Epidermal melanocyte (primary cell): ENCODE data around the gene TRIM14.
"Not testable (repeated sequence)": the region's sequence is repeated elsewhere in the genome, so short reads cannot be mapped to it uniquely, and the experiment has no call there.

ENCODE experiments used
- DNase-seq: peaks from one replicate; pipeline ENCODE4 v3.0.0; 2011; ENCODE audit warnings: low spot score; ENCODE audit not compliant: insufficient read length

Gene TRIM14

DNA sequence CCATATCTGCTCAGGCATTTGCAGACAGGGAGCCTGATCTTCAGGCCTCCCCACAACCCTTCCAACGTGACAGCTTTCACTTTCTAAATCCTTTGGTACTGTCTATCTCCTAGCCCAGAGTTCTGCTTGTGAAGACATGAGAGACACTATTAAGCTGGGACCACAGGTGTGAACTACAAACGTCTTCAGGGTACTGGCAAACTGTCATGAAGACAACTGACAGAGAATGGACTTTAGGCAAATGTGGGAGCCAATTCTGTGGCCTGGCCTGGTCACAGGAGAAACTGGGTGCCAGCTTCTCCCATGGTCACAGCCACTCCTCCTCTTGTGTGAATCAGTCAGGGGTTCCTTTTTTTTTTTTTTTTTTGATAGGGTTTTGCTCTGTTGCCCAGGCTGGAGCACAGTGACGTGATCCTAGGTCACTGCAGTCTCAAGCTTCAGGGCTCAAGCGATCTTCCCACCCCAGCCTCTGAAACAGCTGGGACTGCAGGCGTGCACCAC, 10.4 kb downstream of the TRIM14 start:
- DNase-seq: no peak

DNA sequence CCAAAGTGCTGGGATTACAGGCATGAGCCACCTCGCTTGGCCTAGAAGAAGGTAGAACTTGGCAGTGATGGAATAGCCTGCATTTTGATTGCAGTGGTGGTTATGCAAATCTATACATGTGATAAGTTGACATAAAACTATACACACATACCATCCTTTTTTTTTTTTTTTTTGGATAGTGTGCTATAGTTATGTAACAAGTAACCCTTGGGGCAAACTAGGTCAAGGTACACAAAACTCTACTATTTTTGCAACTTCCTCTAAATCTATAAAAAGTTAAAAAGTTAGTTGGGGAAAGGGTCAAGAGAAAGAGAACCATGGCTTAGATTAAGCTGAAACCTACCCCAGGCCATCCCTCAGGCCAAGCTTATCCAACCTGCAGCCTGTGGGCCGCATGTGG, 11.1 kb downstream of the TRIM14 start:
- no peak for DNase-seq

DNA sequence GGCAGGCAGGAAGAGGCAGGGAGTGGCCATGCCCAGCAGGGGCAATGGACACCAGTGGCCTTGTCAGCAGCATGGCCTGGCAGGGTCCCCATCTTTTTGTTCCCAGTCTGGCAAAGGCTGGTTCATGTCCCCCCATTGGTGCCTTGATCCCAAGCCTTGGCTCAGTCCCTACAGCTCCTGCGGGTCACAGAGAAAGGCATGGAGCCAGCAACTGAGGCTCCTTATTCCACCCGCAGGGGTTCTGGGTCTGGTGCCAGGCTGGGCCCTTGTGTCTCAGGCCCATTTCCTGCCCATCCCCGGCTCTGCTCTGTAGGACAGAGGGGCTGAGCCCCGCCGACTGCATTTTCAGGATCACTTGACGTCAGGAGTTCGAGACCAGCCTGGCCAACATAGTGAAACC, 14.0 kb downstream of the TRIM14 start:
- DNase-seq: no peak

DNA sequence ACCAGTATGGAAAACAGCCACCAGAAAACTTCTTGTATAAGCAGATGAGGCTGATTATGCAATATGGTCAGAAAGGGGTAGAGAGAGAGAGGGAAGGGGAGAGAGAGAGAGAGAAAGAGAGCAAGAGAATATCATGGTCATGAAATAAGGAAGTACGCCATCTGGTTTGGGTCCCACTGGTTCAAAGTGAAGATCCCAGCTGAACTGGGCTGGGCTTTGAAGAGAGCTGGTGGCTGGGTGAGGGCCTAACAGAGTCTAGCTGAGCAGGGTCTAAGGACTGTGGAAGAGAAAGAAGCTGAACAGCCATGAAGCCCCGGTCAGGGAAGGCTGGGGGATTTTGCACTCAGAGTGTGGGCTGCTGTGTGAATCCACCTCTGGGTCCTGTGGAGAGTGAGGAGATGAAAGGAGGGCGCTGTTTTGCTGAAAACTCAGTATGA, 14.6 kb downstream of the TRIM14 start:
- DNase-seq: no peak

DNA sequence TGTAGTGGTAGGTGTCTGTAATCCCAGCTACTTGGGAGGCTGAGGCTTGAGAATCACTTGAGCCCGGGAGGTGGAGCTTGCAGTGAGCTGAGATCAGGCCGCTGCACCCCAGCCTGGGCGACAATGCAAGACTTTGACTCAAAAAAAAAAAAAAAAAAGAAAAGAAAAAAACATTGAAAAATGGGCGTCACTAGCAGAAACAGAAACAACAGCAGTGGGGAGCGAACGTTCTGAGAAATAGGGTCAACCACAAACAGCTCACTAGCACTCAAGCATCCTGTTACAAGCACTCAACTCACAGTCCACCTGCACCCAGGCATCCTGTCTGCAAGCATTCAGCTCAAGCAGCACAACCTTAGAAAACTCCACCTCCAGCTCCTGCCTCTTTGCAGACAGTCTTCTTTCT, 17.2 kb downstream of the TRIM14 start:
- no peak for DNase-seq

DNA sequence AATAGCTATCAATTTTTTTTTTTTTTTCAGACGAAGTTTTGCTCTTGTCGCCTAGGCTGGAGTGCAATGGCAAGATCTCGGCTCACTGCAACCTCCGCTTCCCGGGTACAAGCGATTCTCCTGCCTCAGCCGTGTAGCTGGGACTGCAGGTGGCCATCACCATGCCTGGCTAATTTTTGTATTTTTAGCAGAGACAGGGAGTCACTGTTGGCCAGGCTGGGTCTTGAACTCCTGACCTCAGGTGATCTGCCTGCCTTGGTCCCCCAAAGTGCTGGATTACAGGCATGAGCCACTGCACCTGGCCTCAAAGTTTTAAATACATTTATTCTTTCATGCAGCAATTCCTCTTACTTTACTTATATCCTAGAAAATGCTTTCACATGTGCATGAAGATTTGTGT, 17.6 kb downstream of the TRIM14 start:
- DNase-seq: no peak

DNA sequence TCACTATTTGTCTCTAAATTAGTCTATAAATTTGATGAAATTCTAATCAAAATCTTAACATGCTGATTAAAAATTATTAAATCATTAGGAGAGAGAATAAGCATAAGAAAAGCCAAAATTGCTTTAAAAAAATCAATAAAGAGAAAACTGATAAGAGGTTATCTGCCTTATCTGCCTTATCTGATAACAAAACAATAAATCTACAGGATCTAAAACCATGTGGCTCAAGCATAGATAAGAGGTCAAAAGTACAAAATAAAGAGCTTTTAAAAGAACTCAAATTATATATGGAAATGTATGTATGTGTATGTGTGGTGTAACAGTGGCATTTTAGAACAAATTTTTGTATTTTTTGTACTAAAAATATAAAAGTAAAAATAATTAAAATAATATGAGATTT, 18.6 kb downstream of the TRIM14 start:
- DNase-seq: no peak

DNA sequence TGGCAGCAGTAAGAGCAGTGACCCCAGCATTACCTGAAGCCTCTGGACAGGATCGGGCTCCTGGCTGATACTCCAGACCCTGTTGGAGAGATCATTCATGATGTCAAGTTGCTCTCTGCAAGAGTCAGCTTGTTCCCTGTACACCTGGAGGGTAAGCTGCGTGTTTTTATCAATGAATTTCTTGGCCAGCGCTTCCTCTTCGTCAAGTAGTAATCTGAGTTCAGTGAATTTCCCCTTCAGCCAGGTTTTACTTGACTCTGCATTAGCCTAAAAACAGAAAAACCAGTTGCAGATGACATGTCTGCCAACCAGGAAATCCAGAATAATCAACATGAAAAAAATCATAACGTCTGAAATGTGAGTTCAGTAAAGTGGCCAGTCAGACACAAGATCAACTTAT, 19.1 kb downstream of the TRIM14 start:
- no peak for DNase-seq

DNA sequence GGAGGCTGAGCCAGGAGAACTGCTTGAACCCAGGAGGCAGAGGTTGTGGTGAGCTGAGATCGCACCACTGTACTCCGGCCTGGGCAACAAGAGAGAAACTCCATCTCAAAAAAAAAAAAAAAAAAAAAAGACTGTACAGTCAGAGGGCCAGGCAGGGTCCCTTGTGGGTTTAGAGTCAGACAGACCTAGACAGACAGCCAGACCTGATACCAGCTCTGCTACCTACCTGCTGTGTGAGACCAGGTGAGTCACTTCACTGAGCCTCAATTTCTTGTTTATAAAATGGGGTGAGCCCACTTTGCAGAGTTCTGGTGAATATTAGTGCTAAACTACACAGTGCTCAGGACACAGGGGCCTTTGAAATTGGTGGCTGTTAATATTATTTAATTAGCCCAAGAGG, 19.7 kb downstream of the TRIM14 start:
- DNase-seq: no peak

DNA sequence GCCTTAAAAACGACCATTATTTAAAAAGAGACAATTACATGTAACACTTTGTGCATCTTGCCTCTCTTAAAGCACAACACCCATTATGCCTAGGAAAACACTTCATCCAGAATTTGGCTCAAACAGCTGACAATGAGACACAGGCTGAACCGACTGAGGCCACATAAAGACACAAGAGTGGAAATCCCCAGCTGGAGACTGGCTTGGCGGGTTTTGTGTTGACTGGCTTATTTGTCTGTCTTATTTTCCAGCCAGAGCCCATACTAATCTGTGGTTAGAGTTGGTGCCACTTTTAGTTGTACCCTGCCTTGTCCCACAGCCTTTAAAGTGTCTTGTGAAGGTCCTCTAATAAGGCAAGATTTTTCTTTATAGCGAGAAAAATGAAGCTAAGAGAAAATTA, 21.2 kb downstream of the TRIM14 start:
- no peak for DNase-seq

DNA sequence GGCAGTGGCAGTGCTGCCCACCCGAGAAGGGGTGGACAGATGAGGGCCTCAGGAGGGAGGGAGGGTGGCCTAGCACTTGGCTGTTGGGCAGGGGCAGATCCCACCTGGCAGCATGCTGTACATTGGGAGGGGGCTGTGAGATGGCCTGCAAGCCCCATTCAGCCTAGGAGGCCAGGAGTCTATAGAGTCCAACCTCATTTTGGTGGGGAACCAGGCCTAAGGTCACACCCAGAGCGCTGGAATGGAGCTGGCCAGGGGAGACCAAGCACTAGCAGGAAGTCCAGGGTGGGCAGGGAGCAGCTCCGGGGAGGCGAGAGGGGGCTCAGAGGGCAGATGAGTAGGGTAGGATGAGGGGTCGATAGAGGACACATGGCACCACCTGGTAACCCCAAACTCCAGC, 22.9 kb downstream of the TRIM14 start:
- no peak for DNase-seq

DNA sequence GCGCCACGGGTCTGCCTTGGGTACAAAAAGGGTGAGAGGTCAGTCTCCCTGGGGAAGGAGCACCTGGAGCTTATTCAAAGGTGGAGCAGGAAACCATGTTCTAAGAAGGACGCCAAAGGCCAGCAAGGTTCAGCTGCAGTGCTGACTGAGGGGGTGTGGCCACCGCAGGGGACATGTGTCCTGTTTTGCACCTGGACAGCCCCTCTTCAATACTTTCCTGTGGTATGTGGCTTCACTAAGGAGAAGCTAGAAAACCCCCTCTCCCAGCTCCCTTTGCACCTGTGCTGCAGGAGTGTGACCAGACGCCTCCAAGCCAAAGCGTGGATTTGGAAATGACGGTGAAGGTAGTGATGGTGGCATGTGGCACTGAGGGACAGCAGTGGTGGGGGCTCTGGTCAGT, 23.6 kb downstream of the TRIM14 start:
- no peak for DNase-seq

DNA sequence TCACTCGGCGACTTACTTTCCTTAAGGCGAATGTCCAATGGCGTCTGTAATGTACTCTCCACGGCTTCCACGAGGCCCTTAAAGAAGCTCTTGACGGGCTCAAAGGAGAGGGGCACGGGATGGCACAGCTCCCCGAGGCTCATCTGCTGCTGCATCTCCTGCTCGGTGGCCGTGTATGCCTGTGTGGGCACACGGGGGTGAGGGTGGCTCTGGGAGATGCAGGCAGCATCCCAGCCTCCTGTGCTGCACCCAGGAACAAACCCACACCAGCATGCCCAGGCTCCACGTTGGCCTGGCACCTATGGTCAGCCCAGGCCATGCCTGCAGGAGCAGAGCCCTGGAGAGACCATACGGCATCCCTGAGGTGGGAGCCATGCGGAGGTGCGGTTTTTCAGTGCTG, 24.2 kb downstream of the TRIM14 start:
- no peak for DNase-seq

DNA sequence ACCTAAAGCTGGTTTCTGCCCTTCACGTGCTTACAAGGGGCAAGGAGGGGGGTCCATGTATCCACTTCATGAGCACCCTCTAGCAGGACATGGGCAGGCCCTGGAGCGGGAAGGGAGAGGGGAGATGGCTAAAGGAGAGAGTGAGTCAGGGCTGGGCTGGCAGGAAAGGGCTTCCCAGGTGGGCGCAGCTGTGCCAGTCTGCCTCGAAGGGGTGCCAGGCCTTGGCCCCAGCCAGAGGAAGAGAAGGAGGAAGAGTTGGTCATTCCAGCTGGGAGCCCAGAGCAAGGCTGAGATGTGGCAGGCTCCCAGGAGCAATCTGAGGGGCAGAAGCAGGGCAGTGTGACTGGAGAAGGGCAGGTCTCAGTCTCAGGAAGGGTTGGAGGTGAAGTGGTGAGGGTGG, 24.7 kb downstream of the TRIM14 start:
- DNase-seq: no peak

DNA sequence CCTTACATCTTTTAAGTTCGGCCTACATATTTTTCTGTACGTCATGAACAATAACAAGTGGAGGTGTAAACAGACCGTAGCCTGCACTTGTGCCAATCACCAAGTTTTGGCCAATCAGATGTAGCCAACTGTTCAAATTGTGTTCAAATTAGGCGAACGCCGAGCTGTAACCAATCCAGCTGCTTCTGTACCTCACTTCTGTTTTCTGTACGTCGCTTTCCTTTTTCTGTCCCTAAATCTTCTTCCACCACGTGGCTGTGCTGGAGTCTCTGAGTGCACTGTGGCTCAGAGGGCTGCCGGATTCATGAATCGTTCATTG, 26.4 kb downstream of the TRIM14 start:
- DNase-seq: no peak

DNA sequence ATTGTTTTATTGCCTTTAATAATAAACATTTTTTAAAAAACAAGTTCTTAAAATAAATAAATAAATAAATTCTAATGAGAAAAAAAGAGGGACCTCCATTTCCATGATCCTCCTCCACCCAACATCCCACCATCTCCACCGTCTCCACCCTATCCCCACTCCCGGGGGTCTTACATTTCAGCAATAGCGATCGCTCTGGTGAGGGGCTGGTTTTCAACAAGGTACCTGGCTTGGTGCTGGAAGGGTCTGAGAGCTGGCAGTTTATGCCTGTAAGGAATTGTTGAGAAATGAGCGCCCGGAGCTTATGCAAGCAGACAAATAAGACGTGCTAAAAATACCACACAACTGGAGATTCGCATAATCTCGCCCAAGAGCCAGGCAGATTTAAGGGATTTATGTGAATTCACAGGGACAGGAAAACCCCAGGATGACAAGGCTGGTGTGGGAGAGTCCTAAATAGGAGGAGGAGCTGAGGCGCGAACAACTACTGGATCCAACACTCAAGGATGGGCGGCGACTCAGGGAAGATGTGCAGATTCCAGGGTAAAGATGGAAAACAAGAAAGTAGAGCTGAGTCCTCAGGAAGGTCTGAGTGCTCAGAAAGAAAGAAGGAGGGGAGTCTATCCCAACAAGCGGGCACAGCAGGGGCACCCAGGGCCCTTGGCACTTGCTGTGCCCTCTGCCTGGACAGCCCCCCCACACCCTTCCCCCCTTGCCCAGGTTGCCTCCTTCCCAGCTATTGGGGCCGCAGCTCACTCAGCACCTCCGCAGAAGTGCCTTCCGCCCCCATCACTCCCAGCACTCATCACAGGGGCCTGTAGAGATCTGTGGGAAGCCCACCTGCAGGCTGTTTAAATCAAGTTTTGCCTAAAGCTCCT, 27.0 kb downstream of the TRIM14 start:
- no peak for DNase-seq

DNA sequence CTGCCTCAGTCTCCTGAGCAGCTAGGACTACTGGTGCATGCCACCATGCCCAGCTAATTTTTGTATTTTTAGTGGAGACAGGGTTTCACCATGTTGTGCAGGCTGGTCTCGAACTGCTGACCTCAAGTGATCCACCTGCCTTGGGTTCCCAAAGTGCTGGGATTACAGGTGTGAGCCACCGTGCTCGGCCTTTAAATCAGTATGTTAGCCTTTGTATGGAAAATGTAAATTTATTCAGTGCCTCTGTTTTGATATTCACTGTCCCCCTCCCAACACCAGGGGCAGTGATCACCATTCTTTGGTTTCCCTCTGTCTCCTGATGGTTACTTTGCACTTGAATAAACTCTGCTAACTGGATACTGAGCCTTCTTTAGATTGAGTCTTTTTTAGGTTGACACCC, 28.3 kb downstream of the TRIM14 start:
- DNase-seq: not testable (repeated sequence)

DNA sequence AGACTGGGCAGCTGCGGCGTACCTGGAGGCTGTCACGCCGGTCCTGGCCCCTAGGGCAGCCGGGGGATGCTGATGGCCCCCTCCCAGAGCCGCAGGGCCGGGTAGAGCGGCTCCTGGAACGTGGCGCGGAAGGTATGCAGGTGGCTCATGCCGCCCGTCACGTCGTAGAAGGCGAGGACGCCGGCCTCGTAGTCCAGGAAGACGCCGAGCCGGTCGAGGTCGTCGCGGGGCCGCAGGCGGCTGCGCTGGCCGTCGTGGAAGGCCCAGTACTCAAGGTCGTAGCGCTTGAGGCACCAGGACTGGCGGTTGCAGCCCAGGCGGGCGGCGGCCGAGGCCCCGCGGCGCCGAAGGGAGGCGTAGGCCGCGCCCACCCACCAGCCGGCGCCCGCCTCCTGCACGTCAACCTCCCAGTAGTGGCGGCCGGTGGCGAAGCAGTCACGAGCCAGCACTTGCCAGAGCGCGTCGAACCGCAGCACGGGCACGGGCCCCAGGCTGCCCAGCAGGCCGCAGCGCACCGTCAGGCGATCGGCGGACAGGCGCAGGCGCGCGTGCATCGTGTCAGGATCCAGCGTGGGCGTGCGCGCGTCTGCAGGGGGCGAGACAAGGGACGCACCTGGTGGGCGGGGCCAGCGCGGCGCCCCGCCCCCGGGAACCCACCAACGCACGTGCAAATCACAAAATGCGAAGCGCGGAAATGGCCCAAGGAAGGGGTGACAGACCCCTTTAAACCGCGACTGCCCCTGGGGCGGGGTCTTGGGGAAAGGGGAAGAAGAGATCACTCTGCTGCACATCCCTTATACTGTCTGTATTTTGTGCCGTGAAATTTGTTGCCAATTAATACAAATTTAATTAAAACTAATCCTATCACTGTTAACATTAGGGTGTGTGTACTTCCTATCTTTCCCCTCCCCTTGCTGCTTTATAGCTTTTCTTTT, 31.3 kb downstream of the TRIM14 start:
- DNase-seq: no peak

DNA sequence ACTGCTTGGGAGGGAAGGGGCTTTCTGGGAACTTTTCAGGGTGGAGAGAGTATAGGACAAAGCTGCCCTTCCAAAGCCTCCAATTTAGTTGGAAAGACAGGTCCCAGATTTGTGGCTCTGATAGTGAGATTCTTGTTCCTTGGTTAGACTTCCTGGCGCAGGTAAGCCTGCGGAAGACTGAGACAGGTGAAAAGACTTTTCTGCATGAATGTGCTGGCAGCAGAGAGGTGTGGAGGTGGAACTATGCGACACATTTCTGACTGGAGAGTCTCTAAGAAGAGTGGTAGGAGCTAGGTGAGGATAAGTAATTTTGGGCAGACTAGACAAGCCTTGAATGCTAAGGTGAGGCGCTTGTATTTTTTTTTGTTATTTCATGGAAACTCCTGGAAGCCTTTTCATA, 32.6 kb downstream of the TRIM14 start:
- no peak for DNase-seq

DNA sequence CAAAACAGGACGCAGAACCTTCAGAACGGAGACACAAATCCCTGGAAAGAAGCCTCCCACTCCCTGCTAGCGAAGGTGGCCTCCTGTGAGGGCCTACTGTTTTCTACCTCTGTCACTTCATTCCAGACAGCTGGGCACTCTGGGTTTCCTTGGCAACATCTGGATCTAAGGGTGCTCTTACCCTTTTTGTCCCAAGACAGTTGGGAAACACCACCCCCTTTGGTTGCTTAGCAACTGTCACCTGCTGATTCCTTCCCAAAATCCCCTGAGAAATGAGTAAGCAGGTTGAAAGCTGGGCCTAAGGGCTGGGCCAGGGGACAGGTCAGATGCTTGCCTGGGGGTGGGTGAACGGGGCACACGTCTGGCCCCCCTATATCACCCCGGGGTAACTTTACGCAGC, 33.1 kb downstream of the TRIM14 start:
- no peak for DNase-seq

DNA sequence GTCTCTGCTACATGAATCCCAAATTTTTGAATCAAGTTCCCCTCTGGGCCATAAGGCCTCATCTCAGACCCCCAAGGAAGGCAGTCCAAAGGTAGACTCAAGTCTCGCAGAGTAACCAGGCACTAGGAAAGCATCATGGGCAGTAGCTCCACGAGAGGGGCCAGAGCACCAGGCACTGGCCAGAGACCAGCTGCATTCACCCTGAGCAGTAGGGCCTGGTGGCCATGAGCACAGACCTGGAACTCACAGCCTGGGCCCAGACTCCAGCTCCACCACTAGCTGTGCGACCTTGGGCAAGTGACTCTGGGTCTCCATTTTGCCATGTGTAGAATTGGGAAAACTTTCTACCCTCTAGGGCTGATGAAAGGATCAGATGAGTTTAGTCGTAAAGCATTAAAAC, 34.0 kb downstream of the TRIM14 start:
- no peak for DNase-seq

DNA sequence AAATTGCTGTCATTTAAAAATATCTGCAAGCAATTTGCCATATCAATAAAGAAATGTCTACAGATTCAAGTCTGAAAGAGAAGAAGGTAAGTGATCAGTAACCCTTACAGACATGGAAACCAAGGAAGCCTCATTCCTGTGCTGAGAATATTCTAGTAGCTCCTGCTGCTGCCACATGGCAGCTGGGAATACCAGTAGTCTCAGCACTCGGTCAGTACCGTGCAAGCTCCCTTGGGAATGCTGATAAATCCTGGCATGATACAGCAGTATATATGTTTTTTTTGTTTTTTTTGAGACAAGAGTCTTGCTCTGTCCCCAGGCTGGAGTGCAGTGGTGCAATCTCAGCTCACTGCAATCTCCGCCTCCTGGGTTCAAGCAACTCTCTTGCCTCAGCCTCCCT, 34.6 kb downstream of the TRIM14 start:
- DNase-seq: no peak
